Endometrium (tissue), 2 donors: ENCODE results near the gene DCAF8.

Experiments
- FAIRE-seq: peaks from 2 replicates; lab custom pipeline; 2012; peaks lifted over from hg19 to GRCh38; lab: Jason Lieb, UNC
- donor health status: control.
- donor health status: control.

DCAF8 gene

DNA sequence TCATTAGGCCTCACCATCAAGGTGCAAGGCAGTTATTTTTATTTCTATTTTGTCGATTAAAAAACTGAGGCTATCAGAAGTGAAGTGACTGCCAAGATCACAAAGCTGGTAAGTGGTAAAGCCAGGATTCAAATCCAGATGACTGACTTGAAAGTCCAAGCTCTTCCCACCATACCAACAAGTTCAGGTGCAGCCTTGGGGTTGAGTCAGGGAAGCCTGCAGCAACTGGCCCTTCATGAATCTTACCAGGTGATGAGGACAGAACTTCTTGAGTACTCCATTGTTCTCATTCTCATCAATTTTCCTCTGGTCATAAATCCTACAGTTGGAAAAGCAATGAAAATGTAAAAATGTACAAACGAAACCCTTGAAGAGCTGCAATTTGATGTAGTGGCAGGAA, 37.0 kb downstream of the DCAF8 start:
- FAIRE-seq, result no peak

DNA sequence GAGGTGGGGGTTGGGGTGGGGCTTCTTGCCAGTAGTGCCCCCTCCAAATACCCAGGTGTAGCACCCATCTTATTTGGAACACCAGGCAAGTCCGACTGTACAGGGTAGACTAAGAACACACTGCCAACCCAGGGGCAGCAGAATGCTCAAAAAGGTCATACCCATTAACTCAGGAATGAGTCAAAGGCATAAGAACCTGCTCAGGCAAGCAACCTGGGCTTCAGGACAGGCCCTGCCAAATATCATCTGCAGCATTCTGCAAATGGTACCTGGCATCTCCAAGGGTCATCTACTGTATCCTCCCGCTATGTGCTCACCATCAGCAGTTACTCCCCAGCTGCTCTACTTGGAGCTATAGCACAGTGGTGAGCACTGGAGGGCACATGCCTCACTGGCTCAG, 37.7 kb downstream of the DCAF8 start:
- FAIRE-seq, result no peak

DNA sequence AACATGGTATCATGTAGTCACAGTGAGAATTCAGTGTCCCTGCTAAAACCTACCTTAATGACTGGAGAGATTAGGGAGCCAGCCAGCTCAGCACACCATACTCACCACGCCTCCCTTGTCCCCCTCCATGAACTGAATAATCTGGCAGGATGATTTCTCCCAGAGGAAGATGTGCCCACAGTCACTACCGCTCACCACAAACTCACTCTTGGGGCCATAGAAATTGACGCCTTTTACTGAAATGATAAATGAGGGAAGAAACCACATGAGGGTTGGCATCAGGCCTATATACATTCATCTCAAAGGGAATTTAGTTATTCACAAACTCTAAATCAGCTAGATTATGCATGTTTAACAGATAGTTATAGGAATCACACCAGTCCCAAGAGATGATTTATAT, 39.8 kb downstream of the DCAF8 start:
- no peak for FAIRE-seq

DNA sequence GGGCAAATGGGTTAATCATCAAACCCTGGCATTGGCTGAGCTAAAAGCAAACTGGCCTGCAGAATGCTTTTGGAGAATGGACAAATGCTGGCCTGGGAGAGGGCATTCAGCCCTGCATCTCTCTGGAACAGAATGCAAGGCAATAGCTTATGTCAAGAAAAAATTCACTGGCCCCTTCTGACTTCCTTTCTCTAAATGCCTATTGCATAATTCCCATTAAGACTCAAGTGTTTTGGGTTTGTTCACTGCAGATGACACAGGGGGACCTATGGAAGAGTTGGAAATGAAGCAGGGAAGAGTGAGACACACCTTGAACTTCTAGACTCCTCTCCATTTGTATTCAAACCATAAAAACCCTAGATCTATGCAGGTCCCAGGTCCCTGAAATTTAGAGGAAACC, 41.3 kb downstream of the DCAF8 start:
- FAIRE-seq, result no peak

DNA sequence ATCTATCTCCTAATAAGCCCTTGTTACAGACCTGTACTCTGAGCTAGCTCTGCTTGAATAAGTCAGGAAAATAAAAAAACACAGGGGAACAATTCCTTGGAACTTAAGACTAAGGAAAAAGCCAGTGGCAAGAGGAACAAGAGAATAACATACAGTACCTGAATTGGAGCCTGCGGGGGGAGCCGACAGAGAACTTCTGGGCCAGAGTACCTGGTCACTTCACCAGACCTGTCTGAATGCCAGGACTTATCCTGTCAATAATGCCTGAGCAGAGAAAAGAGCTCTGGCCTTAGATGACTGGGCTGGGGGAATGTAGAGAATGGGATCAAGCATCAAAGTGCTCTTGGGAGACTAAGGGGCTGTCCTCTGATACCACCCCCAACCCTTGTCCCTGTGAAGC, 42.0 kb downstream of the DCAF8 start:
- no peak for FAIRE-seq

DNA sequence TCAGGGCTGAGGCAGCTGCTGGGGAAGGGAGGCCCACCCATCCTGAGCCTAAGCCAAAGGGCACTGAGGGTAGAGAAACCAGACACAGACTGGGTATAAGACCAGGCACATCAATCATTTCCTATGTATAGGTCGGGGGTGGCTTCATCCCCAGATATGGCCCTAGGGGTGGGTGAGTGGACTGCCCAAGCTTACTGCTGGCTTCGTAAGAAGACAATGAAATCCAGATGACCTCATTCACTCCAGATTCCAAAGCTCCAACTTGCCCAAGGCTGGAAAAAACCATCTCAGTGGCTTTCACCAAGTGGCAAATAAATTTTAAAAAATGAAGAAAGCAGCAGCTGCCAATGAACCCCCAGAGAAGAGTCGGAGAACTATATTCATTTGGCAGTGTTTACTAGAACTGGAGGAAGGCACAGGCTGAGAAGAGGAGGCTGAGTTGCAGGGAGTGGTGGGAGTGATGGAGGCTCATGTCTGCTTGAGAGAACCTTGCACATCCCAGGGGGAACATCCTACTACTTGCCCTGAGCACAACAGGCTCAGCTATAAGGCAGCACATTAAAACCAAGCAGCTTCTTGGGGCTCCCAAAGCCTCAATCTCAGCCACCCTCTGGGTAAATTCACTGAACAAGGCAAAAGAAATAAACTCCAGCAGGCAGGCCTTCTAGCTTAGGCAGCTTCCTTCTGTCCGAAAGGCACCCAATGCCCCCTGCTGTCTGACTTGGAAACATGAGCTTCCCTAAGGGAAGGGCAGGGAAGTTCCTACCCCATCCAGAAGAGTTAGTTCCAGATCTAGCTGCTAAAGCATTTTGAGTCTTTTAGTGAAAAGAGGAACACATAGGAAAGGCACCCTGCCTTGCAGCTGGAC, 43.1 kb downstream of the DCAF8 start:
- FAIRE-seq, result no peak

DNA sequence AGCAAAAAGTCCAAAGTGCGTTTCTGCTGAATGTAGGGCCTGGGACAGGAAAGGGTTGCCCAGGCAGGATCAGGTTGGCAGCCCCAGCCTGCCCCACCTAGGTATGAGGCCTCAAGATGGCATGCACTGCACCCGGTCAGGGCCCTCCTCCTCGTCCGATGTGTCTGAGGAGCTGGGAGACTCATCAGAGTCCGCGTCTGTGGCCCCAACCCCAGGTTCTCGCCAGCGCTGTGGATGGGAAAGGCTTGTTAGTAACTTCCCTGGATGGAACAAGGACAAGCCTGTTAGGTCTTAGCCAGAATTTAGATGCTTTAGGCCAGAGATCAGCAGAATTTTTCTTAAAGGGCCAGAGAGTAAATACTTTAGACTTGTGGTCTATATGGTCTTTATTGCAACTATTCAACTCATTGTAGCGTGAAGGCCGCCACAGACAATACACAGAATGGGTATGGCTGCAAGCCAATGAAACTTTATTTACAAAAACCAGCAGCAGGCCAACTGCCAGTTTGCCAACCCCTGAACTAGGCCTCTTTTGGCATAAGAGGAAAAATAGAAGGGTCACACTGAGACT, 44.8 kb downstream of the DCAF8 start:
- no peak for FAIRE-seq

DNA sequence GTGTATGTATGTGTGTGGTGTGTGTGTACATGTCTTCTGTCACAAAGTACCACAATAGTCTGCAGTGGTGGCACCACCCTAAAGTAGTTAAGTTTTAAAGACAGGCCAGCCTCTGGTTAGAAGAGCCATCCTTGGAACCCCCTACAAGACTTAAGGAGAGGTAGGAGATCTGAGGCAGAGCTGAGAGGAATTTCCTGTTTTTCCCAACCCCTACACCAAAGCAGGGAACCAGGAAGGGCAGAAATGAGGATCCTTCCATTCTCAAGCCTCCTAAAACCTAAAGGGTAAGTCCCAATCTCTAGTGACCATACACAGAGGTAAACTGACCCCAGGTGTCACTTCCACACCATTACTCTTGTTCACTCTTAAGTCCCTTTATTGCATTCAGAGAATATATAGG, 46.0 kb downstream of the DCAF8 start:
- no peak for FAIRE-seq

DNA sequence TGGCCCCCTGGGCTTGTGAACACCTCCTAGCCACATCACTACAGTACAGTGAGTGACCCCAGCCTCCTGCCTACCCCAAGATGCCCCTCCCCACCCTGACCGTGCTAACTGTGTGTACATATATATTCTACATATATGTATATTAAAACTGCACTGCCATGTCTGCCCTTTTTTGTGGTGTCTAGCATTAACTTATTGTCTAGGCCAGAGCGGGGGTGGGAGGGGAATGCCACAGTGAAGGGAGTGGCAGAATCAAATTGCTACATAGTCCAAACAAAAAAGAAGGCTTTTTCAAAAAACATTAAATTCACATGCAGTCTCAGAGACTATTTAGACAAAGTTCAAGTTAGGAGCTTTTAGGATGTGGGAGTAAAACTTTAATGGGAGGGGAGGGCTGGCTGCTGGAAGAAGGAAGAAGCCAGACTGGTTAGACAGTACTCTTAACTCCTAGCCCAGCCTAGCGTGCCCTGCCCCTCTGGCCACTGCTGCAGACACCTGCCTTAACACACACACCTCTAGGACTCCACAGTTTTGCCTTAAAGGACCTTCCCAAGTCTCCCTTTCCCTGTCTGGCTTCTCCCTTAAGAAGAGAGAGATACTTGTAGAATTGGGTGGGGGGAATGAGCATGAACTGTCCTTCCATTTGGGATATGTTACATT, 47.7 kb downstream of the DCAF8 start:
- FAIRE-seq, result no peak

DNA sequence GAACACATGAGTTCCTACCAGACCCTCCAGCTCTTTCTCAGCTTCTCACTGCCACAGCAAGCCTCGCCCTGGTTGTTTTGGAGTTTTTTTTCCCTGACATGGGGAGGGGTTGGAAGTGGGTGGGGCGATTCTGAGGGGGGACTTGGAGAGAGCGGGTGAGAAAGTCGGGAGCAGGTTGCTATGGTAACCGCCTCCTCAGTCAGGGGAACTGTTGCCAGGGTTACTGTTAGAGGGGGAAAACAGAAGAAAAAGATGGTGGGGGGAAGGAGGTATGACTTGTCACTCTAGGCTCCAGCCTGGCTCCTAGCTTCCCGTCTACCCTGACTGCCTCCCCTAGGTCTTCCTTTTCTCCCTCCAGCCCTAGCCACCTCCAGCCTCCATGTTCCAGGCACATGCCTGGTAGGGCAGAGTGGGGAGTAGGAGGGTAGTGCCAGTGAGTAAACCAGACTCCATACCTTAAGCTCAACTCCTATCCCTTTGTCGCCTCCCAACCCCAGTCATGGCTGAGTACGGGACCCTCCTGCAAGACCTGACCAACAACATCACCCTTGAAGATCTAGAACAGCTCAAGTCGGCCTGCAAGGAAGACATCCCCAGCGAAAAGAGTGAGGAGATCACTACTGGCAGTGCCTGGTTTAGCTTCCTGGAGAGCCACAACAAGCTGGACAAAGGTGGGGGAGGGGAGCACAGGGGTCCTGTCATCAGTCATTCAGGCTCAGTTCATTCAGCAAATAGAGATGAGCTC, 51.1 kb downstream of the DCAF8 start:
- FAIRE-seq, result no peak

DNA sequence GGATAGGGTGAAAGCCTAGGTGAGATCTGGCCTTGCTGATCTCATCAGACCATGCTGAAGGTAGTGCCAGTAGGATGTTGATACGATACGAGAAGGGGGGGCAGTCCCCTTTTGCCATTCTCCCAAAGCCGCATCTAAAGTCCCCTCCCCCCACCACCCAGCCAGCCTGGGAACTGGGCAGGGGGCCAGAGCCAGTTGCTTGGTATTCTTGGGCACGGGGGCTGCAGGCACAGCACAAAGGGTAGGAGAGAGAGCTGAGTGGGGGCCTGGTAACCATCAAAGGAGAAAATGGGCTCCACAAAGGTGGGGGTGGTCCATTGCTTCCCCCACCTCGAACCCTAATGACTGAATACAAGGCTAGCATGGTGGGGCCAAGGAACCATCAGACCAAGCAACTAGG, 51.8 kb downstream of the DCAF8 start:
- no peak for FAIRE-seq

DNA sequence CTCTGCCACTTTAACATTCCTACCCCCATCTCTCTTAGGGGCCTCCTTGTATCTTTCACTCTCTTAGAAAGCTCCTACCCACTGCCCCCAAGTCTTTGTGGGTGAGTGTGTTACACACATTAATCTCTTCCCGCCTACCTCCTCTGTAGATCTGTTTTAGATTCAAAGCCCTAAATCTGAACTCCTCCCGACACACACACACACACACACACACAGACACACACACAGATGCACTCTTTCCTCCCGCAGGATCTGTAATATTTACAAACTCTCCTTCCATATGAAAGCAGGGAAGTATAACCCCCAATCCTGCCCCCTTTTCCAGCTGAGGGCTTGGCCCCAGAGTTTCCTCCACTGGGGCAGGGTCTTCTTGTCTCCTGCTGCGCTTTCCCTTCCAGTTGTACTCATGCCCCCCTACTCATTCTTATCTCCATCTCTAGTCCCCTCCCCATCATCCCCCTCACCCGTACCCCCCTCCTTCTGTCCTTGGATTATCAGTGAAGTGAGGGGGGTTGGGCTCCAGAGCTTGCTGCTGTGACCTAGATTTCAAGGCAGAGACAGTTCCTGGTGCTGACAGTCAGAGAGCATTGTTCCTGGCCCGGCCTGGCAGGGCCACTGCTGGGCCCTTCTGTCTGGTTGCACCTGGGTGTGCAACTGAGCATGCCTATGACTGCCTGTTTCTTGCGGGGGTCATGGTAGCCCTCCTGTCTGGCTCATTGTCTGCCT, 52.9 kb downstream of the DCAF8 start:
- FAIRE-seq, result no peak

DNA sequence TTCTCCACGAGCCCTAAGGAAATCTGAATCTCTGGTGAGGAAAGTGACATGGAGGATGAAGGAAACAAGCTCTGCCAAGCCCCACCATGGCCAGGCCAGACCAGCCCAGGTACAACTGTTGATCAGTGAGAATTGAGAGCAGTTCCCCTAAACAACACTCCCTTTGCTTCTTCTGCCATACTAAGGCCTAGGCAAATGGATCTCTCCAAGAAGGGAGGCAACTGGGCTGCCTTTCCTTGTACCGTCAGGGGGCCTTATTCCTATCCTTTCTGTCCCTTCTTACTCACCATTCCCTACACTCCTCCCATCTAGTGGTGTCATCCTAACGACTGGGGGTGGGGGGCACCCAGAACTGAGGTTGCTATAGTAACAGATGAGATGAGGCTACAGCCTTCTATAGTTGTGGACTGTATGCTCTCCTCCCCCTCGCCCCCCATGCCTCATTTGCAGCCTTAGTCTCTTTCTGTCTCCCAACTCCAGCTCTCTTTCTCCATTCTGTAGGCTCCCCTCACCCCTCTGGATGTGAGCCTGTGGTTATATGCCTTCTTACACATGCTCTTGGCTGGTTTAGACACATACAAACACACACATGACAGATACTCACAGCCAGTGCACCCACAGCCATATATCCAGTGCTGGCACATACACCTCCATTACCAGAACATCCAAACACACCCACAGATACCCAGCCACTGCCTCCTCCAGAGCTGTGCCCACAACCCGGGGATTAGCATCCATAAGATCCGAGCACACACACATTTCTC, 53.6 kb downstream of the DCAF8 start:
- no peak for FAIRE-seq

DNA sequence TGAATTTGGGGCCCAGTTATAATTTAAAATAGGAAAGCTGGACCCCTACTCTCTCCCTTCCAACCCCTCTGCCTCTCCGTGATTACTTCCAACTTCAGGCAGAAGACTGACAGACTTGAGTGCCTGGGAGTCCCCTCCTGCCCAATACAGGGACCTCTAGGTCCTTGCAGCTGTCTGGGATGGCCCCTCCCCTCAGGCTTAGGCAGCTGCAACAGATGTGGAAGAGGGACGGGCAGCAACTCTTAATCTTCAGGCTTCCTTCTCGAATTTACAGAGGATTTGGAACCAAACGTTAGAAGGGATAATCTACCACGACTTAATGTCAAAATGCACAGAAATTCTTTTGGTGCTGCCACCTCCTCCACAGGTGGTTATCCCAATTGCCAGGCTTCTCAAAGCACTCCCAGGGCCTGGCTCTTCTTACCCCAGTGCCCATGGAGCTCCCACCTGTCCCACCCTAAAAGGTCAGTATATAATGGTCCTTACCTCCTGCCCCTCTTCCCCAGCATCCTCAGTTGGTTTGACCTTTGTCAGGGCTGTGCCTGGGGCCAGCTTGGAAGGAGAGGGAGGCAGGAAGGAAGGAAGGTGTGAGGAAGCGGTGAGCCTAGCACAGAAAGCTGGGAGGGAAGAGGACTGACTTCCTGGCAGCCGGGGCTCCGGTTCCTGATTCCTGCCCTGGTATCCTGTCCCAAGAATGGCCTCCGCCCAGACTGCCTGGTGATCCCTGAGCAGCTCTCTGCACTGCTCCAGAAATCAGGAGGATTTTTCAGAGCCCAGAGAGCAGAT, 54.4 kb downstream of the DCAF8 start:
- no peak for FAIRE-seq

DNA sequence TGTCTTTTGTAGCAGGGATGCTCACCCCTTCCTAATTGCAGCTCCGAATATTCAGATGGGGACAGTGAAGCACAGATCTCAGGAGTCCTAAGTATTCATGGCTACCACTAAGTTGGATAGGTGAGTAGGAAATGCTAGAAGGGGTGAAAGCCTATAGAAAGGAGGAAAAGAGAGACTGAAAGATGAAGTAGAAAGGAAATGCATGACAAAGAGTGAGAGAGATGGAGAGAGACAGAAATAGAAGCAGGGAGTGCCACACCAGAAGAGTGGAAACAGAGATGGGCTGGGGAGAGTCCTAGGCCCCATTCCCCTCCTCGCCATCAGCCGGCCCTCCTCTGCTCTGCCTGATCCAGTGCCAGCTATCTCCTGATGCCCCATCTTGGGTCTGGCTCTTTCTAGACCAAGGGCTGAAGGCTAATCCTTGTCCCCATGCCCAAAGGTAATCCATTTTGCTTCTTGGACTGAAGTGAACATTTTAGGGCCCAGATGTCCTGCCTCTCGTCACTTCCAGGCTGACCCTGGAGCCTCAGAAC, 55.2 kb downstream of the DCAF8 start:
- FAIRE-seq, result no peak

DNA sequence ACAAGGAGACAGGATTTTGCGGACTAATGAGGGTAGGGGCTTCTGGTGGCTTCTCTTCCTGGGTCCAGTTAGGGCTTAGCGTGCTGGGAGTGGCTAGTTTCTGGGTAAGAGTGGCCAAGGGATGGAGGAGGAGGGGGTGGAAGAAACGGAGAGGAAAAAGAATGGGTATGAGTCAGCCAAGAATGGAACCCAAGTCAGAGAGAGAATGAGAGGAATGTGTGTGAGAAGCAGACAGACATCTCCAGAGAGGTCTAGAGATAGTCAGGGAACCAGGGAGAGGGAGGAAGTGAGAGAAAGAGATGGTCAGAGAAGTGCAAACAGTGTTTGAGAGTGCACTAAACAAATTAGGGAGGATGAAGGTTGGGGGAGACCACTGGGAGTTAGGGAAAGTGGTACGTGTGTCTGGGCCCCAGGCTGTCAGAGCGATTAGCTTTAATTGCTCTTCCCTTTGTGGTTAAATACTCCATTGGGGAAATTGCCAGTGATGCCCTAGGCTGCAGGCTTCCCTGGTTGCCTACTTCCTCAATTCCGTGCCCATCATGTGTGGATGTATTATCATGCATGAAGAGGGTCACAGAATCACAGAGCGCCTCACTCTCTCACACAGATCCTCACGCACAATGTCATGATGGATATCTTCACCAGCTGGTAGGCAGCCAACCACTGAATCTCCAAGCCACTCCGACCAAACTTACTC, 55.8 kb downstream of the DCAF8 start:
- no peak for FAIRE-seq

DNA sequence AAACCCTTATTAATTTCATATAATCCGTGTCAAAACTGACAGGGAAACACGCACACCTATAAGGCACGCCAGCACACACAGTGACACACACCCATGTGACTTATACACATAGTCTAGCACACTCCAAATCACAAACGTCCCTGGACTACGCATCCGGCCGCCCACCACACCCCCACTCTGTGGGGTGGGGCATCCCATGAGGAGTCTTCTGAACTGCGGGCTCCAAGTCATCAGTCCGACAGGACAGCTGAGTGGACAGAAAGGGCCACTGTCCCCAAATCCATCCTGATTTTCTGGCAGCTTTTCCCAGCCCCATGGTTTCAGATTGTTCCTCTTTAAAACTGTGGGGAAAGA, 56.3 kb downstream of the DCAF8 start:
- FAIRE-seq, result no peak

DNA sequence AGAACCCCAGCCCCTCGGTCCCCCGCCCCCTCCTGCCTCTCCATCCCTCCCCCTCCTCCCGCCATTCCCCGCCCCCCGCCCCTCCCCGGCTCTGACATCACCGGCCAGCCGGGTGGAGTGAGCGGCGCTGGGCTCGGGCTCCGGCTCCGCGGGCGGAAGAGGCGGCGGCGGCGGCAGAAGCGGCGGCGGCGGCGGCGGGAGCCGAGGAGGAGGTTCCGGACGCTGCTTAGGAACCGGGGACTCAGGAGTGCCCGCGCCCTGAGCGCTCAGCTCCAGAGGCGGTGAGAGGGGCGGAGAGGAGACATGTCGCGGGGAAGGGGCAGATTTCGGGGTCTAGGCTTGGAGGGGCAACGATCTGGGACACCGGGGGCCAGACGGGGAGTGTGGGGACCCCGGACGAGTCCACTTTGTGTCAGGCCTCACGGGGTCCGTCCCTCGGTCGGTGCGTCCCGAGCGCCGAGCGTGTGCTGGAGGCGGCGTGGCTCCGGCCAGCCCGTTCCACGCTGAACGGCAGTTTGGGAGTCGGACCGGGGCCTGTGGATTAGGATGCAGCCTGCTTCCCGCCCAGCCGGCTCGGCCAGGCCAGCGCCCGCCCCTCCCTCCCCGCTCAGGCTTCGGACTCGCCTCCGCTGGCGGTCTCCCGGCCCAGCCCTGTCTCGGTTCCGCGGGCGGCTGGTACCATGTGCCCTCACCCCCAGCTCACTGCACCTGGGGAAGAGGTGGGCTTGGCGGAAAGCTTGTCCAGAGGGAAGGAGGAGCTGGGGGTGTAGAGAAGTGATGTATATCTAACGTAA, 56.9 kb downstream of the DCAF8 start, which contains the start of gene PEA15:
TSS of gene PEA15 (plus strand) at position 143 of the 794 bp plus-strand sequence. CDS start 6,161 bp downstream, outside the sequence.
- FAIRE-seq, result no peak
